ENCODE results near the gene NDST4.

NDST4 gene

DNA sequence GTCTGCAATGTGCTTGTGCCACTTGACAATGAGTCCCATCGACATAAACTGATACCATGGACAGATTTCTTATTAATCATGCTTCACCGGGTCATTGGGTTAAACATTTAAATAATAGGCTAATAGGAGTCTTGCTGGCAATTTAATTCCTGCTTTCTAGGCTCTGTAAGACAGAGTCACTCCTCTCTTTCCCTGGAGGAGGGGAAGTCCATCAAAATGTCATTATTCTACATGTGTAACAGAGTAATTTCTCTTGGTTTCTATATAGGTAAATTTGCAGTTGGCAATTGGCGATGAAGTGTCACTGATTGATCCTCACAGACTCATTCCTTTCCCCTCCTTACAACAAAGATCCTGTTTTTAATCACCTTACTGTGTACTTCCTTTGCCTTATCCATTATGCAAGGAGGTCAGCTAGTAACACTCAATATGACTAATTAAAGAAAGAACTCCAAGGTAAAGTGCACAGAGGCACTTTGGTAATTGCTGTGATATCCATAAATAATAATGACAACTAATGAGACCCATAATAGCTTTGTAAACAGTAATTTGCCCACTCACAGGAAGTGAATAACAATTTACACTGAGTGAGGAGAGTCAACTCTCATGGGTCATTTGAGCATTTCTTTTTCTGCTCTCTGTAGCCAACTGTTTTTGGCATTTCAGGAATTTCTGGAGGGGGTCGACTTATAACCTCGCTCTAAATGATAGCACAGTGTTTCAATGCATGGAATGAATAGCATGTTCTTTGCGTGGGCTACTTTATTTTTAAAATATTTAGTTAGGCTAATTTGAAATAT lies 330.8 kb downstream of the NDST4 start:
- no peak for DNase-seq

DNA sequence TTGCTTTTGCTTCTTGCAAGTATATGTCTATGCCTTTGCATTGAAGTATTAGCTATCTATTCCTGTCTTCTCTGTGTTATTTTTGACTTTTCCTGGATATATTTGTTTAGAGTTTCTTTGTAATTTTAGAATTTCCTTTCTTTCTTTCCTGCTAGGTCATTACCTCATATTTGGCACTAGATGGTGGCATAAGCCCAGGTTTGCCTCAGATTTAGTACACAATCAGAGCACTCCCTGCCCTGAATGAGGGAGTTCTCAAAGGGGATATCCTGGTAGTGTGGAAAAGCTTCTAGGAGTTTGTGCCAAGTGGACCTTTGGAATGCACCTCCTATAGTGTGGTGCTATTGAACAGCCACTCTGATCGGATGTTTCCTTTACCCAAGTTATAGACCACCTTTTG lies 333.2 kb downstream of the NDST4 start:
- peak; percentile 32 to 60 for DNase-seq
